ENCODE results near the gene TPM2.

TPM2 gene

DNA sequence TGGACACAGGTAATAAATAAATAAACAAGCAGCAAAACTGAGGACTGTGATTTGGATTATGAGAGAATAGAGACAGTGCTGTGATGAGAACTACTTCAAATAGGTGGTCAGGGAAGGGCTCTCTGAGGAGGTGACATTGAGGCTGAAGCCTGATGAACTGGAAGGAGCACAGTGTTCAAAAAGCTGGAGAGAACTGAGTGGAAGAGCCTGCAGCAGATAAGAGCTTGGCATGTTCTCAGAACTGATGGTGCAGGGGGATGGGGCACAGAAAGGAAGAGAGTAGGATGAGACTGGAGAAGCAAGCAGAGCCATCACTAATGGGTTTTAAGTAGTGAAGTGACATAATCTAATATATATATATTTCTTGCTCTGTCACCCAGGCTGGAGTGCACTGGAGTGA, 11.2 kb upstream of the TPM2 start:
- TF ChIP-seq, protein P1, sequence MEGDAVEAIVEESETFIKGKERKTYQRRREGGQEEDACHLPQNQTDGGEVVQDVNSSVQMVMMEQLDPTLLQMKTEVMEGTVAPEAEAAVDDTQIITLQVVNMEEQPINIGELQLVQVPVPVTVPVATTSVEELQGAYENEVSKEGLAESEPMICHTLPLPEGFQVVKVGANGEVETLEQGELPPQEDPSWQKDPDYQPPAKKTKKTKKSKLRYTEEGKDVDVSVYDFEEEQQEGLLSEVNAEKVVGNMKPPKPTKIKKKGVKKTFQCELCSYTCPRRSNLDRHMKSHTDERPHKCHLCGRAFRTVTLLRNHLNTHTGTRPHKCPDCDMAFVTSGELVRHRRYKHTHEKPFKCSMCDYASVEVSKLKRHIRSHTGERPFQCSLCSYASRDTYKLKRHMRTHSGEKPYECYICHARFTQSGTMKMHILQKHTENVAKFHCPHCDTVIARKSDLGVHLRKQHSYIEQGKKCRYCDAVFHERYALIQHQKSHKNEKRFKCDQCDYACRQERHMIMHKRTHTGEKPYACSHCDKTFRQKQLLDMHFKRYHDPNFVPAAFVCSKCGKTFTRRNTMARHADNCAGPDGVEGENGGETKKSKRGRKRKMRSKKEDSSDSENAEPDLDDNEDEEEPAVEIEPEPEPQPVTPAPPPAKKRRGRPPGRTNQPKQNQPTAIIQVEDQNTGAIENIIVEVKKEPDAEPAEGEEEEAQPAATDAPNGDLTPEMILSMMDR (IDR thresholded peaks at IDR 0.05) = no peak

DNA sequence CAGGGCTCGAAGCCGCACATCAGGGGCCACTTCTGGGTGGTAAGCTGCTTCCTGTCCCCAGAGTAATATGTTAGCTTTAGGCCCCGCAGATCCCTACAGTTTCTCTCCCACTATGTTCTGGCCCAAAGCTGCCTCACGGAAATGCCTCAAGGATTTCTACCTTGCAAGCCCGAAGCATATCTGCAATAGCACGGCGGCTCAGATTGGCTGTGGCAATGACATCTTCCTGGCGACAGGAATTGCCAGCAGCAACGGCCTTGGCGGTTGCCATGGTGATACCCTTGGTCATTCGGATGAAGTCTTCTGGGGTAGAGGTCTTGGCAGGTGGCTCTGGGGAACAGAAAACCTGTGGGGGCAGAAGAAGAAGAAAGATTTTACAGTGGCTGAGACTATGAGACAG, 10.3 kb upstream of the TPM2 start:
- TF ChIP-seq, protein P1 (IDR thresholded peaks at IDR 0.05) = no peak

DNA sequence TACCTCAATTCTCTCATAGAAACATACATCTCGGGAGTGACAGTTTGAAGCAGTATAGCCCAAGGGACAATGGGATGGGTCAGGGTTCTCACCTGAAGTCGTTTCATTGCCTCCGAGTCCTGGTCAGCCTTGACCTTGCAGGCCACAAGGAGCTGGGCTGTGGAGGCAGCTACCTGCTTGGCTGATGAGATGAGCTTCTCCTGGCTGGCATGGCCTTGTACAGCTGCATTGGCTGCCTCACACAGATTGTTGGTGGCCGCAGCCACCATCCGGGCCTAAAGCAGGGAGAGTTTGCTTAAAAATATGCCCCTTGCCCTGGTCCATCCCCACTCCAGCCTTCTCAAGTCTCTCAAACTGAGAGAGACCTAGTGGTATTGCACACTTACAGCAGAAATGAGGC, 8.5 kb upstream of the TPM2 start:
- TF ChIP-seq, protein P1 (IDR thresholded peaks at IDR 0.05) = no peak

DNA sequence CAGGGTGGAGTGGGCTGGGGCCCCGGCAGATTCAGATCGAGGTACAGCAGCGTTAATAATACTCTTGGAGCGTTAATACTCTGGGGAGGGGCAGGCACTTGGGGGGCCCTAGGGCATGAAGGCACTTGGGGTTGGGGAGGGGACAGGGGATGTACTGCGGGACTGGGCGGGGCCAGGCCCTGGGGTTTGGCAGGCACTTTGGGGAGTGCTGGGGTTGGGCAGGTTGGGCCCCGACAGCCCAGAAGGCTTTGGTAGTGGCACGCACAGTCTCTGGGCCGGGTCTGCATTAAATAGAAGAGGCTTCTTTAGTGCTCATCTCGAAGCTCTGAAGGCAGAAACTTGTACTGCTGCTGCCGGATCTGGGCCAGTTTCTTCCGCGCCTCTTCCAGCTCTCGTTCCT, 7.8 kb upstream of the TPM2 start:
- TF ChIP-seq, protein P1 (IDR thresholded peaks at IDR 0.05) = no peak

DNA sequence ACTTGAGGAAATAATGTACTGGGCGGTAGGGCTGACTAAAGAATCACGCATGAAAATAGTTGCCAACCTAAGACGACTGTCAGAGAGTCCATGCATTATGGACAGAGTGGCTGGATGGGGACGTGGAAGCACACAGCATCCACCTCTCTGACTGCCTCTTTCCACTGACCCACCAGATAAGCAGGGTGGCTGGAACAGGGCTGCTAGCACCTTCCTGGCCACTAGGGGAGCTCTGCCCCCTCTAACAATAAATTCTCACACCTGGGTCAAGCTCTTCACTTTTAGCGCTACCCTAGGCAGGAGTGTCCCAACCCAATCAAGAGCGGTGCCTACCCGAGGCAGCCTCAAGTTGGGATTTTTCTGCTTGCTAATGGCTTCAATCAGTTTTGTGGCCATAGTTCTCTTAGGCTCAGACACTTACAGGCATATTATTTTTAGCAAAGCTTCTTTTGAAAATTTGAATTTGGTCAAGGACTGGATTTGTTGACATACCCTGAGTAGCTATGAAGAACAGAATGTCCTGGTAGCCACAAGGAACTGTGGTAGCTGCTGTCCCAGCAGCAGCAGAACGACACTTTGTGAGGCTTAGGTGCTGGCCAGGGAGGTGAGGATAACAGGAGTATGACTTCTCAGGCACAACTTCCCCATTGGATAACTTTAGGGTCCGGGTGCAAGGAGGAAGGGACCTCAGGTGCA, 6.9 kb upstream of the TPM2 start:
- TF ChIP-seq, protein P1 (IDR thresholded peaks at IDR 0.05) = peak; percentile 95

DNA sequence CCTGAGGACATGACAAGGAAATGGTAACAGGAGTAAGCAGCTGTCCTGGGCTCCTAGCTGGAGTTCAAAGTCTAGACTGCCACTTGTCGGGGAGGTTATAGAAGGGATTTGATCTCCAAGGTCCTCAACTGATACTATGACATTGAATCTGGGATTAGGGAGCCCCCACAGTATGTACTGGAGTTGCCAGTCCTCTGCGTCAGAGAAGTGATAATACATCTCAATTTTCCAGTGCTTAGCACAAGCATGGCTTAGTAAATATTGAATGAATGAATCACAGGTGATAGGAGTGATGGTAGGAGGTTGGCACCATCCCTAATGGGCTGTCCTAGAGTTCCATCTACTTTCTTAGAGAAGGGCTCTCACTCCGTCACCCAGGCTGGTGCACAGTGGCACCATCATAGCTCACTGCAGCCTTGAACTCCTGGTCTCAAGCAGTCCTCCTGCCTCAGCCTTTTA, 6.2 kb upstream of the TPM2 start:
- TF ChIP-seq, protein P1 (IDR thresholded peaks at IDR 0.05) = no peak

DNA sequence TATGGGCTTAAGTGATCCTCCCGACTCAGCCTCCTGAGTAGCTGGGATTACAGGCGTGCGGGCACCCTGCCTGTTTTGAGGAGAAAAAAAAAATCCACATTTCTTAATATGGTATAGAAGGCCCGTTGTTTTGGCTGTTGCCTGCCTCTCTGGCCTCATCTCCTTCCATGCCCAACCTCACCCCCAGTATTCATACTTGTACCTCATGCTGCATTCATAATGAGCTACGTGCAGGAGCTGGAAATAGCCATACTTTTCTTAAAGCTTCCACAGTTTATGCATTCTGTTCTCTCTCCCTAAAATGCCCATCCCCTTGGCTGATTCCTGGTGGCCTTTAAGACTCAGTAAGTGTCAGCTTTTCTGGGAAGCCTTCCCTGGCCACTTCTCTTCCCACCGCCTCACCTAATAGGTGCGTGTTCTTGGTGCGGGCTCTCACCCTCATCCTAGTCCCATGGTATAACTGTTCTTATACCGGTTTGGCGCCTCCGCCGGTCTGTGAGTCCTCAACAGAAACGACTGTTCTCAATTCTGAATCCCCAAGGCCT, 2.1 kb upstream of the TPM2 start:
- TF ChIP-seq, protein P1 (IDR thresholded peaks at IDR 0.05) = no peak

DNA sequence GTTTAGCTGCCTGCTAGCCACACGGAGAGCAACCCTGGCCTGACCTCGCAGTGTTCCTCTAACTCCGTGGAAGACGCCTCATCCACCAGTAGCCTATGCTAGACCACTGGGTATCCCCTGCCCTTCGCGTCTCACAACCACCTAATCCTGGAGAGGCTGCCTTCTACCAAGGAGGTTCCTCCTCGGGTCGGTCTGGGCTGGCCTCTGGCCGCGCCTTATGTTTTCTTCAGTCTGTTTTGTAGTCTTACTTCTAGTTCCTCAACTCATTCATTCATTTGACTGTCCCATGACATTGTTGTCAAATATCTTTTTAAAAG, 1.6 kb upstream of the TPM2 start:
- TF ChIP-seq, protein P1 (IDR thresholded peaks at IDR 0.05) = no peak
